H1 (cell line): Measurements from ENCODE around the gene ABCC2. TPM values are rescaled to one million over a fixed set of nuclear protein-coding genes. Genes with fewer than 3 reads are reported as not detected.

Experiments
- CTCF ChIA-PET: fragments of 300-600 bp; sonication (Branson Sonifier 250); formaldehyde crosslinking; loops from one replicate; lab custom pipeline; 2021; ENCODE audit not compliant: partially characterized antibody; lab: Charles Lee
- POLR2A ChIA-PET: fragments of 300-600 bp; sonication (Branson Sonifier 250); formaldehyde crosslinking; loops from one replicate; lab custom pipeline; 2021; ENCODE audit warnings: inconsistent platforms; ENCODE audit not compliant: partially characterized antibody; lab: Charles Lee
- DNase-seq, 2 experiments: peaks; one replicate each; pipeline versions ENCODE4 v3.0.0 to v3.0.0-alpha.2; 2010 to 2022; ENCODE audit warnings: low spot score in 2 of 2, low read depth in 1 of 2, mixed read lengths in 1 of 2
- FAIRE-seq: peaks from 2 replicates; lab custom pipeline; 2011; peaks lifted over from hg19 to GRCh38; lab: Jason Lieb, UNC
- H2AFZ ChIP-seq: 2 replicates; pipeline ENCODE4 v1.8.1; 2012; ENCODE audit warnings: low read length, inconsistent platforms
- H2AK5ac ChIP-seq: 2 replicates; pipeline ENCODE4 v1.6.1; 2013; ENCODE audit warnings: low read depth, low read length
- H2BK120ac ChIP-seq: replicated peaks from 2 replicates; pipeline ENCODE3; 2013; ENCODE audit warnings: low read depth, low read length, inconsistent platforms
- H2BK12ac ChIP-seq: 2 replicates; pipeline ENCODE4 v1.6.1; 2013; ENCODE audit warnings: low read depth, low read length
- H2BK15ac ChIP-seq: 2 replicates; pipeline ENCODE4 v1.6.1; 2013; ENCODE audit warnings: low read length
- H2BK20ac ChIP-seq: 2 replicates; pipeline ENCODE4 v1.6.1; 2013; ENCODE audit warnings: low read length
- H2BK5ac ChIP-seq: 2 replicates; pipeline ENCODE4 v1.6.1; 2013; ENCODE audit warnings: low read depth, low read length
- H3K14ac ChIP-seq: 2 replicates; pipeline ENCODE4 v1.6.1; 2013; ENCODE audit warnings: inconsistent platforms; ENCODE audit not compliant: insufficient read length
- H3K18ac ChIP-seq: 2 replicates; pipeline ENCODE4 v1.6.1; 2013; ENCODE audit warnings: low read length; ENCODE audit errors: extremely low read depth
- H3K23ac ChIP-seq: 2 replicates; pipeline ENCODE4 v1.6.1; 2013; ENCODE audit warnings: inconsistent platforms; ENCODE audit not compliant: insufficient read length
- H3K23me2 ChIP-seq: 2 replicates; pipeline ENCODE4 v1.6.1; 2013; ENCODE audit warnings: low read depth, low read length
- H3K27ac ChIP-seq: 2 replicates; pipeline ENCODE4 v1.6.1; 2011; ENCODE audit warnings: low read depth, low read length, inconsistent platforms
- H3K27me3 ChIP-seq, 4 experiments: replicated peaks in 1 of 4; 1 replicate in 1 of 4; 2 replicates in 3 of 4; pipeline versions ENCODE4 v1.6.1 to v1.8.1; 2011 to 2013; ENCODE audit warnings: low read length in 3 of 4, mild to moderate bottlenecking in 3 of 4, inconsistent platforms in 2 of 4, mixed read lengths in 2 of 4, moderate library complexity in 1 of 4; ENCODE audit not compliant: control insufficient read depth in 3 of 4, insufficient read depth in 3 of 4; ENCODE audit errors: extremely low read depth in 1 of 4
- H3K36me3 ChIP-seq, 4 experiments: 2 replicates each; pipeline versions ENCODE4 v1.6.1 to v1.8.1; 2011 to 2013; ENCODE audit warnings: mild to moderate bottlenecking in 4 of 4, low read length in 3 of 4, moderate library complexity in 2 of 4, control low read depth in 1 of 4, inconsistent platforms in 1 of 4; ENCODE audit not compliant: insufficient read depth in 4 of 4, control insufficient read depth in 2 of 4
- H3K4ac ChIP-seq: replicated peaks from 2 replicates; pipeline ENCODE3; 2013; ENCODE audit warnings: low read length, low read depth, mixed read lengths, inconsistent platforms; ENCODE audit not compliant: insufficient read length
- H3K4me1 ChIP-seq, 4 experiments: replicated peaks in 1 of 4; 1 replicate in 1 of 4; 2 replicates in 3 of 4; pipeline versions ENCODE4 v1.6.1 to v1.8.1; 2011 to 2013; ENCODE audit warnings: low read length in 3 of 4, inconsistent platforms in 2 of 4, mixed read lengths in 1 of 4; ENCODE audit not compliant: insufficient read depth in 4 of 4, control insufficient read depth in 3 of 4
- H3K4me2 ChIP-seq, 2 experiments: 2 replicates each; pipeline versions ENCODE4 v1.6.1 to v1.8.1; 2011 to 2013; ENCODE audit warnings: low read depth in 2 of 2, low read length in 2 of 2, control low read depth in 1 of 2, inconsistent platforms in 1 of 2, mild to moderate bottlenecking in 1 of 2; ENCODE audit not compliant: insufficient read depth in 1 of 2
- H3K4me3 ChIP-seq, 4 experiments: fragments of 200-600, 300-600 bp in 1 of 4; sonication (generic), shearing (Covaris generic), sonication (Bioruptor Twin) in 1 of 4; 2 replicates each; pipeline versions ENCODE4 v1.5.1 to v1.8.1; 2011 to 2016; ENCODE audit warnings: low read length in 4 of 4, low read depth in 3 of 4, control low read depth in 2 of 4, inconsistent platforms in 2 of 4, mild to moderate bottlenecking in 2 of 4, mixed read lengths in 1 of 4, moderate library complexity in 1 of 4; ENCODE audit not compliant: insufficient read depth in 2 of 4; ENCODE audit errors: extremely low read depth in 1 of 4
- H3K56ac ChIP-seq: replicated peaks from 2 replicates; pipeline ENCODE3; 2013; ENCODE audit warnings: low read depth, mild to moderate bottlenecking, mixed read lengths, low read length, inconsistent platforms; ENCODE audit not compliant: insufficient read length
- H3K79me1 ChIP-seq: 2 replicates; pipeline ENCODE4 v1.6.1; 2013; ENCODE audit warnings: low read depth, low read length, control low read depth
- H3K79me2 ChIP-seq, 2 experiments: 2 replicates each; pipeline versions ENCODE4 v1.6.1 to v1.8.1; 2012 to 2013; ENCODE audit warnings: low read length in 2 of 2, mild to moderate bottlenecking in 2 of 2, inconsistent platforms in 1 of 2; ENCODE audit not compliant: insufficient read depth in 2 of 2, control insufficient read depth in 1 of 2
- H3K9ac ChIP-seq, 4 experiments: replicated peaks in 1 of 4; 1 replicate in 1 of 4; 2 replicates in 3 of 4; pipeline versions ENCODE4 v1.6.1 to v1.8.1; 2011 to 2013; ENCODE audit warnings: low read depth in 3 of 4, low read length in 3 of 4, control low read depth in 2 of 4, mild to moderate bottlenecking in 2 of 4, moderate library complexity in 2 of 4, inconsistent platforms in 1 of 4; ENCODE audit errors: extremely low read depth in 1 of 4
- H3K9me3 ChIP-seq, 2 experiments: 2 replicates each; pipeline versions ENCODE4 v1.6.1 to v1.8.1; 2012 to 2013; ENCODE audit warnings: mild to moderate bottlenecking in 2 of 2, moderate library complexity in 2 of 2, control low read depth in 1 of 2, inconsistent platforms in 1 of 2, low read depth in 1 of 2, low read length in 1 of 2, mixed read lengths in 1 of 2; ENCODE audit not compliant: insufficient read depth in 2 of 2
- H4K20me1 ChIP-seq, 2 experiments: replicated peaks in 1 of 2; 2 replicates each; pipeline versions ENCODE3 to v1.8.1; 2011 to 2013; ENCODE audit warnings: inconsistent platforms in 2 of 2, low read length in 2 of 2, mild to moderate bottlenecking in 1 of 2; ENCODE audit not compliant: insufficient read depth in 2 of 2, control insufficient read depth in 1 of 2
- H4K5ac ChIP-seq: 2 replicates; pipeline ENCODE4 v1.6.1; 2013; ENCODE audit warnings: low read length, low read depth, mixed read lengths, inconsistent platforms; ENCODE audit not compliant: insufficient read length
- H4K8ac ChIP-seq: 2 replicates; pipeline ENCODE4 v1.8.0; 2013; ENCODE audit warnings: mild to moderate bottlenecking, moderate library complexity, low read length, inconsistent platforms; ENCODE audit not compliant: insufficient read depth; ENCODE audit errors: extremely low read depth
- H4K91ac ChIP-seq: replicated peaks from 2 replicates; pipeline ENCODE3; 2013; ENCODE audit warnings: low read length, mixed read lengths, inconsistent platforms; ENCODE audit not compliant: insufficient read length
- EGR1 ChIP-seq: IDR thresholded peaks from 2 replicates; pipeline ENCODE4 v1.6.1; 2011; ENCODE audit warnings: low read depth, low read length, borderline replicate concordance
- HDAC2 ChIP-seq, 2 experiments: fragments of 300-600 bp in 1 of 2; sonication (generic) in 1 of 2; IDR thresholded peaks; 2 replicates each; pipeline ENCODE4 v1.6.1; 2011 to 2012; ENCODE audit warnings: low read depth in 2 of 2, low read length in 2 of 2, mild to moderate bottlenecking in 2 of 2, moderate library complexity in 2 of 2, borderline replicate concordance in 1 of 2, inconsistent platforms in 1 of 2
- JUND ChIP-seq: IDR thresholded peaks from 2 replicates; pipeline ENCODE4 v1.6.1; 2011; ENCODE audit warnings: mild to moderate bottlenecking, improper control_type of control experiment, low read length
- YY1 ChIP-seq: IDR thresholded peaks from 2 replicates; pipeline ENCODE4 v1.6.1; 2011; ENCODE audit warnings: low read depth, mild to moderate bottlenecking, low read length
- WGBS, 2 experiments: shearing (Covaris generic) in 1 of 2; methylation state at CpG; one replicate each; pipeline versions ENCODE4 v1.1.6 to v1.1.7; 2013 to 2015; ENCODE audit warnings: low lambda C conversion rate in 2 of 2, mixed read lengths in 2 of 2, inconsistent platforms in 1 of 2, low coverage in 1 of 2, missing lambda C conversion rate in 1 of 2; ENCODE audit not compliant: insufficient replicate concordance in 2 of 2, insufficient coverage in 1 of 2, insufficient read length in 1 of 2; ENCODE audit errors: extremely low coverage in 1 of 2, missing lambda C conversion rate in 1 of 2; 5-methylcytosine and 5-hydroxymethylcytosine counted together
- polyA plus RNA-seq, 7 experiments: library from polyadenylated mRNA; depleted of rRNA in 3 of 7; stranded (reverse) in 5 of 7; unstranded in 2 of 7; fragments of >200 nt in 5 of 7; fragments of 200-250 nt in 2 of 7; gene quantifications; 1 replicate in 5 of 7; 2 replicates in 1 of 7; 4 replicates in 1 of 7; pipeline versions ENCODE4 v1.2.1 to v1.2.3, GENCODE V29; 2011 to 2013; ENCODE audit warnings: missing spikeins in 2 of 7, mixed read lengths in 2 of 7
- total RNA-seq: library from RNA; stranded (reverse); fragmentation: NEBNext Ultra II Directional; extraction: Animal tissue kit (Norgen Biotek cat#: 25700); gene quantifications from 2 replicates; pipeline ENCODE4 v1.2.1, GENCODE V29; 2021

The ABCC2 gene
- total and polyA plus RNA-seq, 2 of the 8 experiments (the other 6 are each of a cell fraction or from before 2014, with no cell fraction given): 0.74 to 1.1 TPM

DNA sequence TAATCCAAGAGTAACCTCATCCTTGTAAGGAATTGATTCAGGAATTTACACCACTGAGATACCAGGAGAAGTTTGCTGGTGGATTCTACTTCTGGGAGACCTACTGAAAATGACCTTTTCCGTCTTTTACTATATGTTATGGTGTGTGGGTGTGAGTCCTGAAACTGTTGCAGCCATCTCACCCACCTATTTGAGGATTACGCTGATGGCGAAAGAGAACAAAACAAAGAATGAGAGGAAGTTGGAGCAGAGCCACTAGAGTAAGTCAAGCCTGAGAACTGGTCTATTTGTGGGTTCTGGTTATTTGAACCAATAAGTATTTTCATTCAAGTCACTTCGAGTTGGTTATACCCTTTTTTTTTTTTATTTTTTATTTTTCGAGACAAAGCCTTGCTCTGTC lies 12.7 kb upstream of the ABCC2 start:
- H3K23ac ChIP-seq: no peak overlapping the region
- 87% methylated on average over 5 of the region's 5 CpGs; no CpG with 5 or more reads in 1 of the 2 experiments for WGBS, 2 experiments
- POLR2A ChIA-PET: interaction anchor here (1.0 to 1.2 kb wide), 2 partner anchors 15 to 148 kb away, joined by 3 read pairs; no protein-coding TSS in a partner anchor

More for the DNA sequence above, 12.7 kb upstream of the ABCC2 start:
- no peaks in the 10 kb centered on the region for H4K20me1 ChIP-seq
- no peaks in the 10 kb centered on the region for H3K9me3 ChIP-seq
- H3K14ac ChIP-seq: no peak overlapping the region
- DNase-seq: no peak
- no peak overlapping the region for H2BK120ac ChIP-seq
- H2BK5ac ChIP-seq: no peak overlapping the region
- no peak overlapping the region for H3K4me2 ChIP-seq
- no peak overlapping the region for H4K5ac ChIP-seq
- no peak overlapping the region for H3K27ac ChIP-seq
- no peak overlapping the region for H3K9ac ChIP-seq
- no peak overlapping the region for H2AK5ac ChIP-seq
- no peak overlapping the region for H2BK15ac ChIP-seq
- H3K36me3 ChIP-seq: no peaks in the 10 kb centered on the region
- no peaks in the 10 kb centered on the region for H3K79me1 ChIP-seq
- no peaks in the 10 kb centered on the region for H3K27me3 ChIP-seq
- TF ChIP-seq JUND (no peak), EGR1 (no peak), HDAC2 (IDR thresholded peaks at IDR 0.05; ENCODE audit: borderline replicate concordance in 1 of 2, low read depth in 2 of 2, low read length in 2 of 2) (no peak), YY1 (no peak)
- H2BK12ac ChIP-seq: no peak overlapping the region
- H4K91ac ChIP-seq: no peak overlapping the region
- no peak overlapping the region for H4K8ac ChIP-seq
- CTCF ChIA-PET: interaction anchor here (1.4 kb wide), 1 partner anchor 30 kb away, joined by 4 read pairs; no protein-coding TSS in a partner anchor
- H2BK20ac ChIP-seq: no peak overlapping the region
- H3K79me2 ChIP-seq: no peaks in the 10 kb centered on the region
- no peaks in the 10 kb centered on the region for H3K4me1 ChIP-seq
- no peak overlapping the region for H3K18ac ChIP-seq
- H3K23me2 ChIP-seq: no peaks in the 10 kb centered on the region
- no peak overlapping the region for H3K4me3 ChIP-seq
- no peak for FAIRE-seq
- no peak overlapping the region for H3K4ac ChIP-seq
- H3K56ac ChIP-seq: no peak overlapping the region
- H2AFZ ChIP-seq: no peak overlapping the region
